HG03558 (cell line): ENCODE measurements around the gene DIP2A.

Source experiments
- ATAC-seq: cut with Tn5 transposase; IDR thresholded peaks from one replicate; pipeline ENCODE4 v1.9.1; 2021; ENCODE audit warnings: moderate number of reproducible peaks; ENCODE audit not compliant: unreplicated experiment; ENCODE audit errors: extremely low read depth

Gene DIP2A

GRCh38 chr21:46458315-46459023, at the start of gene DIP2A:
Gene DIP2A (plus strand): TSS chr21:46458891. CDS start chr21:46459132, 241 bp downstream.
- peak; percentile 77 for ATAC-seq

- no peak for ATAC-seq
Measured at GRCh38 chr21:46409641-46410406, 48.9 kb upstream of the DIP2A start.

GRCh38 chr21:46410516-46410915, 48.2 kb upstream of the DIP2A start:
- ATAC-seq: no peak

- ATAC-seq: no peak
Measured at GRCh38 chr21:46411236-46411635, 47.5 kb upstream of the DIP2A start.

GRCh38 chr21:46411691-46412090, 47.0 kb upstream of the DIP2A start:
- ATAC-seq: no peak

GRCh38 chr21:46412521-46413364, 45.9 kb upstream of the DIP2A start:
- ATAC-seq: no peak

- no peak for ATAC-seq
Measured at GRCh38 chr21:46413365-46413696, 45.4 kb upstream of the DIP2A start.

GRCh38 chr21:46414965-46415275, 43.8 kb upstream of the DIP2A start:
- ATAC-seq: no peak

- ATAC-seq: no peak
Measured at GRCh38 chr21:46416551-46416950, 42.1 kb upstream of the DIP2A start.

GRCh38 chr21:46418265-46418946, 40.3 kb upstream of the DIP2A start:
- no peak for ATAC-seq

GRCh38 chr21:46420241-46421190, 38.2 kb upstream of the DIP2A start:
- no peak for ATAC-seq

GRCh38 chr21:46421191-46421750, 37.4 kb upstream of the DIP2A start:
- ATAC-seq: no peak

- no peak for ATAC-seq
Measured at GRCh38 chr21:46421756-46422555, 36.7 kb upstream of the DIP2A start.

GRCh38 chr21:46422636-46423241, 36.0 kb upstream of the DIP2A start:
- ATAC-seq: no peak

- no peak for ATAC-seq
Measured at GRCh38 chr21:46423546-46424038, 35.1 kb upstream of the DIP2A start.

- no peak for ATAC-seq
Measured at GRCh38 chr21:46424039-46424591, 34.6 kb upstream of the DIP2A start.

- ATAC-seq: no peak
Measured at GRCh38 chr21:46424621-46425020, 34.1 kb upstream of the DIP2A start.
